SHP77 treated with DMSO at 0.1 percent for 48 hours (cell line): ENCODE data around the gene SLC24A3.

ENCODE experiments used
- DNase-seq: peaks from one replicate; lab custom pipeline; 2025; lab: John Stamatoyannopoulos, UW

Gene SLC24A3

DNA sequence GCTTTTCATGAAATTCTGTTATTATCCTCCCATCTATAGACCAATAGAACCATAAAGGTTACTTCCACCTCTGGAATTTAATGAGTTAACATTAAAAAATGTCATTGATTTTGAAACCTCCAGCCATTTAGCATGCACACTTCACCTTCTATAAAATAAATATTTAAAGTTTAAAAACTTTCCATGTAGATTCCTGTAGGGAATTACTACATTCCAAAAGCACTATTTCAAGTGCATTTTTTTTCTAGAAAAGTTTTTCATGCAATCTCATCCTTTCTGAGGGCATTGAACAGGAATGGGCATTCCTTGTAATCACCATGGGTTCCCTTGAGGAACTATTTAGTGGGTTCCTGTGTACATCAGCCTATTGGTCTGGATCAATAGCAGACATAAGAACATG is 291.8 kb downstream of the SLC24A3 start:
- DNase-seq, result no peak

DNA sequence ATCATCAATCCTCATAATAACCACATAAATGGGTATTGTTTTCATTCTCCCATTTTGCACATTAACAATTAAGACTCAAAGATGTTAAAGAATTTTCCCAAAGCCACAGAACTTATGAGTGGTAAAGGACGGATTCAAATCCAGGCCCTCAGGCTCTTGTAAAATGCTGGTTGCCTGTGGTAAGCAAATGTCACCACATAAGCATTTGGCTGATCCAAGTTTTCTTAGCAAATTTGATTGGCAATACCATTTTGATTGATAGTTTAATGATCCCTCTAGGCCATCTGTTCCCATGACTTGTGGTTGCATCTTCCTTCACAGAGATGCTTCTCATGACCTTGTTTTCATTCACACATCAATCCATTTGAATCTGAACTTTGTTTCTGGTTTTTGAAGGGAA is 293.6 kb downstream of the SLC24A3 start:
- no peak for DNase-seq

DNA sequence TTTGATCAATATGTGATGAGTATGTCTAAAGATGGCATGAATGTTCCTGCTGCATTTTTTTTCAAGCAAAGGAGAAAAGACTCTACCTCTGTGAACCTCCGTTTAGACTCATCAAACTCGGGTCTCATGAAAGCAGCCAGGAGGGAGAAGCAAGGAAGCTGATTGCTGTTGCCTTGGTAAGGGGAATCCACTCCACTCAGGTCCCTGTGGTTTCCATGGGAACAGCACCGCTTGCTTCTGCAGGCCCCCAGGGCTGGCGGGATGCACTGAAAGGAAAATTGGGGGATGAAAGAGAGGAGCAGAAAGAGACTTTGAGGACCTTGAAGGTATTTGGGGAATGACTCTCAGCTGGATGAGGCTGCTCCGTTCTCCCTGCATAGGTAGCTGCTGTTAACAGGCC is 296.0 kb downstream of the SLC24A3 start:
- DNase-seq, result no peak

DNA sequence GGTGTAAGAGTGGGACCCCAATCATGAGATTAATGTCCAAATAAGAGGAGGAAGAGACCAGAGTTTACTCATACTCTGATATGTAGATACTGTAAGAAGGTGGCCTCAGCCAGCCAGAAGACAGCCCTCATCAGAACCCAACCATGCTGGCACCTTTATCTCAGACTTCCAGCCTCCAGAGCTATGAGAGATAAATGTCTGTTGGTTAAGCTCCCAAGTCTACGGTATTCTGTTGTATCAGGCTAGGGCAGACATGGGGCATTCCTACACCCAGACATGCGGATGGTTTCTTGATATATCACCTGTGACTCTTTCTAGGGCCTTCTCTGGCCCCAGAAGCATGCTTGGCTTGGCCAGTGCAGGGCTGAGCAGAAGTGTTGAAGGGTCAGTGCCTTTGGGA is 298.2 kb downstream of the SLC24A3 start:
- no peak for DNase-seq

DNA sequence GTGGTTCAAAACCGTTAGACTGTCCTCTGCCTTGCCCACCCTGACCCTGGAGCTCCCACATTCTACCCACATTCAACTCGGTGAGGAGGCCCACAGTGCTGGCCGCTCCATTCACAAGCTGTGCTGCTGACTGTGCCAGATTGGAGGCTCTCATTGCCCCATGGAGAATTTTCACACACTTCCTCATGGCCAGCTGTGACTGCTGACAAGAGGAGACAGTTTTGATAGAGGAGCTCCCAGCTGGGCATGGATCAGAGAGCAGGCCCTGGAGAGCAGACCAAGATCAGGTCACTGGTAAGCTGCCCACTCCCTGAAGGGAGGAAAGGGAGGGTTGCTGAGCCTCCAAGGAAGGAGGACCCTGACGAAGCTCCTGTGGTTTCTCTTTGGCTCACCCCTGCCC is 299.5 kb downstream of the SLC24A3 start:
- no peak for DNase-seq

DNA sequence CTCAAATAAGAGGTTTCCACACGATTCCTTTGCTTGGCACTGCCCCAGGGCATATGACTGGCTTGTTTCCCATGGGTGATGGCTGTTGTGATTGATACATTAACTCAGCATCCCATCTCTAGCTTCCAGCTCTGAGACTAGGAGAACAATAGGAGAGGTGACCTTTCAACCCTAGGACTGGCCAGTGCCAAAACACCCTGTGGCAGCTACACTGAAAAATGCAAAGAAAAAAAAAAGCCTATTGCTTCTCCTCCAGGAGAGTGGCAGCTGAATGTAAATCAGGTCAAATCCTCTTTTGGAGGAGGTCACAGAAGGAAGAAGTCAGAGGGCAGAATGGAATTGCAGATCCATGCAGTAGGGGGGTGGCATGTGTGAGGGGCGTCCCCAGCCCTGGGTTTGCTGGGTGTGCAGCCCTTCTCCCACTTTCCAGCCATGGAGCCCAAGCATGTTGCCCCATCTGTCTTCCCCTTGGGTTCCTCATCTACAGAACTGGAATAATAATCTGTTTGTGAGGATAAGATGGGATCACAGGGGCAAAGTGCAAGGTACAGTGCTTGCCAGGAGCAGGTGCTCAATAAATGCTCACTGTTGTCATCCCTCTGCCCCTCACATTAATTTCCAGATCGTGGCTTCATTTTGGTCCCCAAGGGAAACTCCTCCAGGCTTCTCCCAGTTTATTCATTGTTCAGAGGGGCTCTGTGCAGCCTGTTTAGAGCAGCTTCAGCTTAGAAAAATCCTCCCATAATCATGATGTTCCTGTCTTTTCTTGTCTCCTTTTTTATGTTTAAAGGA is 300.6 kb downstream of the SLC24A3 start:
- no peak for DNase-seq

DNA sequence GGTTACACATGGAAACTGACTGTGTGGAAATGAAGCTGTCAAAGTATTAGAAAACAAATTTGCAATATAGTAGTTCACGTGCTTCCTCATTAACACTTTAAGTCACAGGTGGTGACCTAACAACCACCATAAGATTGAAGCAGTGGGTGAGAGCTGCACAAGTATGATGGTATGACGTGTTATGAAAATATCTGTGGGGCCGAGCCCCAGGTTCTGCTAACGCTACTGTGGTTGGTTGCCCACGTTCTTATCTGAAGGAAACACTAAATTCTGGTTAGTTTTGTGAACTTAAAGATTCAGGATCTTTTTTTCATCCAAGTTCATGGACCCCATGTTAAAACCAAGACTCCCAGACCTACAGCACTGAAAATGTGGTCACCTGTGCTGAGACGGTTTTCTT is 302.6 kb downstream of the SLC24A3 start:
- no peak for DNase-seq

DNA sequence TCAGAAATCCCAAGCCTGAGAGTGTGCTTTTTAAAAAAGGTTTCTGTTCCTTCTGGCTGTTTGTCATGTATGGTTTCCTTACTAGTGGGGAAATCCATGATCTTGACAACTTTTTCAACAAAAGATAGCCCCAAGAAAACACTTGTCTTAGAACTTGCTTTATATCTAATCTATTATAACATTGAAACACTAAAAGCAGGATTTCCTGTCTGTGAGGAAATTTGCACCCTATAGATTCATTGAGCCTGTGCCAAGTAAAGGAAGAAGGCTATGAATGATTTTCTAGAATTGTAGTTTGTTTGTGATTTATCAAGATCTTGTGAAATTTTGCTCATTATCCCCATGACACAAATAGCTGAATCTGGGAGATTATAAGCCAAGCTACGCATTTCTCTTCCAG is 307.0 kb downstream of the SLC24A3 start:
- DNase-seq, result no peak

DNA sequence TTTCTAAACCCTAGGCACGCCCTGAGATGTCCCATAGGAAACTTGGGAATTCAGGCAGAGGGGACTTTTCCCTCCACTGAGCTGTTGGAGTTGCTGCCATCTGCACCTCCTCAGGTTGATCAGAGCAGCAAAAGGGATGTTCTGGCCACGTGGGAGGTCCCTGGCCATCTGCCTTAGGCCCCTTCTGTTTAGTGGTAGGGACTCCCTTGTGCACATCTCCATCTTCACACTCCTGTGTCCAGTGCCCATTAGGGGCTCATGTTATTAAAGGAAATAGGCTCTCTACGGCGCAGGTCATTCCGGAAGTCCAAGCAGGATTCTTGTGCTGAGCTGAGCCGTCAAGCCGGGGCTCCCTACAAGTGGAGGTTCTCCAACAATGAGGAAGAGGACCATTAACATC is 307.8 kb downstream of the SLC24A3 start:
- no peak for DNase-seq

DNA sequence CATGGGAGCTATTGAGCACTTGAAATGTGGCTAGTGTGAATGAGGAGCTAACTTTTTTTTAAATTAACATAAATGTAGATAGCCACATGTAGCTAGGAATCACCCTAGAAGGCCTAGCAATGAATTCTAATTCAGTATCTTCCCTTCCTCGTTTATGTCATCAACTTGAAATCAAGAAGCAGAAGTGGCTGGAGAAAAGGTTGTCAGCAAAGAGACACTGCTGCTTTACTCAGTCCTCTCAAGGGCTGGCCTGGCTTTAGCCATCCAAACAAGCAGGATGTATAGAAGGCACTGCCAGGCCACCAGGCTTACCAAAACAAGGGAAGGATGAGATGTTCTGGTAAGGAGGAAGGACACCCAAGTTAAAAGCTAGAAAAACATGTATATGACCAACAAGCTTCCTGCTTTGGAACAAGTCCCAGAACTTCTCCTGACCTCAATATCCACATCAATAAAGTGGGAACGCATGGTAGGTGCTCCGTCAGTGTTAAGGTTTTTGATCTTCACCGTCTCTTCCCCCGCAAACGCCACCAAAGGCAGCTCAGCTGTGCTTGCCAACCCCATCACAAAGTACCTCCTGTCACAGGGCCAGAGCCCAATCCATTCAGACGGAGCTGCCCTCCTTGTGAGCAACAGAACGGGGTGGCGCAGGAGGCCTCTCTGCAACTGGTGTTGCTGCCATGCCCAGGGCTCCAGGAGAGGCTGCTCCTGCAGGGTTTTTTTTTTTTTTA is 309.8 kb downstream of the SLC24A3 start:
- DNase-seq, result no peak

DNA sequence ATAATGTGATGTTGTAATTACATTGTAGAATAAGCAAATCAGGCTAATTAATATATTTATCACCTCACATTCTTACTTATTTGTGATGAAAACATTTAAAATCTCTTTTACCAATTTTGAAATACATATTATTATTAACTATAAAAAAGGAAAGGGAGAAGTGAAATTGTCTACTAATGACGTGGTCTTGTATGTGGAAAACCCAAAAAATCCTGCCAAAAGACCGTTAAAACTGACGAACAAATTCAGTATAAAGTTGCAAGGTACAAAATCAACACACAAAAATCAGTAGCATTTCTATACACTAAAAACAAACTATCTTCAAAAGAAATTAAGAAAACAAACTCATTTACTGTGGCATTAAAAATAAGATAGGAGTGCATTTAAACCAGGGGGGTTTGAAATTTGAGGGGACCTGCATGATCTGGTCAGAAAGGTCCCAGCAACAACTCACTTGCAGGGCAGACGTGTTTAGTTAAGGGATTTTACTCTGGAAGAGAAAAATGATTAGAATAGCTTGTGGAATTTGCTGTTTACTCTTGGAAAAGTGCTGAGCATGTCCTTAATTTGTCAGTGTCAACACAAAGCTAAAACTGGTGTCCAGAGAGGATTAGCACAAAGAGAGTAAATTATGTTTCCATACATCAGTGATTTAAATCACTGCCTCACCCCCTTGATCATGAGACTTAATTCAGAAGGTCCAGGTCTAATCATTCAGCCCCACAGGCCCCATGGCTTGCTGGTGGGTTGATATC is 310.6 kb downstream of the SLC24A3 start:
- no peak for DNase-seq

DNA sequence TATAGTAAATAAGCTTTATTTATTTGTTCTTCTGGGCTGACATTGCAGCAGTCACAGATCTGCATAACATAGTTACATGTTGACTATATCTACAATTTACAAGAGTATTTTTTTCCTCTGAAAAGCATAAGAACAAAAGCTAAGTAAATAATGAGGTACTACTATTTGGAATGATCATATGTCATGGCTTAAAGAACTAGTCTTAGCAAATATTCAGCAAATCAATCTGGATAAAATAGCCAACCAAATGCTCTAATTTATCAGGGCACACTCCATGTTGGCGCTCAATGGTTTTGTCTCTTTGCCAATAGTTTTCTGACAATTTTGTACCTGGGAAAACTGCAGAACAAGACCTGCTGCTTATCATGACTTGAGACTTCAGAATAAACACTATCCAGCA is 312.2 kb downstream of the SLC24A3 start:
- DNase-seq, result no peak

DNA sequence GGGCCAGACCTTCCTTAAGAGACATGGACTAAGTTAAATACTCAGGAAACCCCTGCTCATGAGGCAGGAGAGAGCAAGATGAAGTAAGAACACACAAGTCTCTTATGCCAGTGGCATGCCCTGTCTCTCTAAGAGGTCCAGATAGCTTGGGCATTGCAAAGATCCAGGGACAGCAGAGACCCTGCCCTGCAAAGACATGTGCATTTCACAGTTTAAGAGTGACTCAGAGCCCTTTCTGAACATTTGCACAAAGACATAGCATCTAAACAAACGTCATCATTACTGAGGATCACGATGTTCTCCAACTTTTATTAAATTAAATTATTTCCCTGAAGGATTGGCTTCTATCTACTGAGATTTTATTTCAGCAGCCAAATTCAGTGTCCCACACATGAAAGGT is 315.1 kb downstream of the SLC24A3 start:
- no peak for DNase-seq

DNA sequence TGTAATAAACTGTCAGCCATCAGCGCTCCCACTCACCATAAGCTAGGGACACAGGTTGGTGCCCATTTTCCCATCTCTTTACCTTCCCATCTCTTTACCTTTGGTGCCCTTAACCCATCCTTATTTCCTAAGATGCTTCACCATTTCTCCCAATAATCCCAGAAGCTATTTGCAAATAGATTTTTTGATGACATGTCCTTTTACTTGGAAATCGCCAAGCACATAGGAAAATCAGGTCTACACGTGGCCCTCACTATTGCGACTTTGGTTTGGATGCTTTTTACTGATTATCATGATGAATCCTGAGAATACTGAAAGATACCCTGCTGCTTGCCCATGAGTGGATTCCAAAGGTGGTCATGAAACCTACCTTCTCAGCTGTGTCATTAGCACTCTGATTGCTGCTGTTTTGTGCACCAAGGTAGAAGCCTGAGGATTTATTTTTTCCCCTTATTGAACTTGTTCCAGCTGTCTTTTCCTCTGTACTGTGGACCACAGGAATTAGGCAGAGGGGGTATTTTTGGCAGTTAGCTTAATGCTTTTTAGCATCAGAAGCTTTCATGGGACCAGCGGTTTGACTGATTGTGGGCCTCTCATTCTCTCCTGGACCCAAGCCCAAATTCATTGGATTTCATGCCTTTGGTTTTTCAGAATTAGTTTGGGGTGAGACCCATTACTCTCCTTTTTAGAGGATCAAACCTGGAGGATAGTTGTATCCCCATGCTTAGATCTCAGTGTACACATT is 316.0 kb downstream of the SLC24A3 start:
- DNase-seq, result no peak

DNA sequence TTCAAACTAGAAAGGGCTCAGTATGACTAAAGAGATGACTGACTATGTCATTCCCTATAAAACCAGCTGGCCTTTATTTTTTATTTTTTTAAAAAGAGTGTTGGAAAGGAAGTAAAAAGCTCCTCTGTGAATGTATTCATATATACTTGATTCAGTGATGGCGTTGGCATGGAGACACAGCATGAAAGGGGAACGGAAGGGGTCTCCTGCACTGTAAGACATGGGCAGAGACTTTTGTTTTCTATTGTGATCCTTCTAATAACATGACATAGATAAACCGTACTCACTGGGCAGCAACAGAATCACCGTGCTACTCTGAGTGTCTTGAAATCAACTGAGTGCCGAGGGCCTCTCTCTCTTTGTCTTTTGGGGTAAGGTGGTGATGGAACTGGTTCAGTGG is 317.6 kb downstream of the SLC24A3 start:
- DNase-seq, result no peak

DNA sequence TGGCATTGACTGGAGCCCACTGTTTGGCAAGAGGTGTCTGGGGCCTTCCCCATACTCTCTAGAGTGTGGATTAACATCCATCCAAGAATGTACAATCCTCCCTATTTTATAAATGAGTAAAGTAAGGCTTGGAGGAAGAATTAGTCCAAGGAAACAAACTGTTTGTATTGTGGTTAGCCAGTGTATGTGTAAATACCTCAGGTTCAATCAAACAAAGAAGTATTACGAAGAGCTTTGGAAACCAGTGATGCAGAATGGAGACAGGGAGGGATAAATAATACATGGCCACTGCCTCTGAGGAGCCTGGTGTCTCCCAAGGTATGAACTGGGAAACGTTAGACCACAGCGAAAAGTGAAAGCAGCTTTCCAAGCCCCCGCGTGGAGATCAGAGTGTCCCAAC is 319.0 kb downstream of the SLC24A3 start:
- DNase-seq, result no peak

DNA sequence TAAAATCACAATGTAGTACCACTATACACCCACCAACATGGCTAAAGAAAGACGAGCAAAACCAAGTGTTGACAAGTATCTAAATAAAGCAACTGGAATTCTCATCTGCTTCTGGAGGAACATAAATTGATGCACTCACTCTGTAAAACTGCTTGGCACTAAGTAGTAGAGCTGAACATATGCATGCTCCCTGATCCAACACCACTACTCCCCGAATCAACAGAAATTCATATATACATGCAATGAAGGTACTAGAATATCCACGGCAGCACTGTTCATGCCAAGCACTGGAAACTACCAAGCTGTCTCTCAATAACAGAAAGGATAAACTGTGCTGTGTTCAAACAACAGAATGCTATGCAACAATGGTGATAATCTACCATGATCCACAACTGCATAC is 326.1 kb downstream of the SLC24A3 start:
- DNase-seq, result no peak

DNA sequence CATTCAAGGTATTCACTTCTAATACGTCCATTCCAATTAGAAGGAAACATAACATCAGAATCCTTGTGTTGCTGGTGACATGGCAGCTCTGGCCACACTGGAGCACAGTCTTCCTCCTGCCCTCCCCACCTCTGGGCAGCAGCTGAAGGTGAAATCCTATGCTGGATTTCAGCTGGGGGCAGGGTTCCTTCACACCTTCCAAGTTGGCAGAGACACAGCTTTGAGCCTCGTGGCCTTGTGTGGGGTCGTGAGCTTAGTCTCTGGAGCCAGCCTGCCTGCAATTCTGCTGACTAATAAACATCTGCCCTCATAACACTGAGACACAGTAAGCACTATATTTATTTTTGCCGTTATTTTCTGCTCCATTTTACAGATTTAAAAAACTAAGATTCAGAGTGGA is 326.7 kb downstream of the SLC24A3 start:
- DNase-seq, result no peak

DNA sequence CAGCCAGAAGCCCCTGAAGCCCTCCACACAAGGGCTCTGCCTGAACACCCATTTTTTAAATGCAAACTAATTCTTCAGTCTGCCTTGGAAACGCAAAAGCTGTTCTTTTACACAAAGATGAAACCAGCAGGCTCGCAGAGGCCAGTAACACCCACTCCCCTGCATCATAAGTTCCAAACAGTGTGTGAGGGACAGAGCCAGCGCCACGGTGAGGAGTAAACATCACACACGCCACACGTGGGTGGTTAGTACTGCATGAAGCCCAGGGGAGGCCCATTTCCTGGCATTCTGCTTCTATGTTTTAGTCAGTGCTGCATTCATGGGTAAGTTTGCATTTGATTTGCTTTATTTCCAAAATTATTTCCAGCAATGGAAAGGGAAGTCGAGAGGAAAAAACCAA is 327.9 kb downstream of the SLC24A3 start:
- no peak for DNase-seq

DNA sequence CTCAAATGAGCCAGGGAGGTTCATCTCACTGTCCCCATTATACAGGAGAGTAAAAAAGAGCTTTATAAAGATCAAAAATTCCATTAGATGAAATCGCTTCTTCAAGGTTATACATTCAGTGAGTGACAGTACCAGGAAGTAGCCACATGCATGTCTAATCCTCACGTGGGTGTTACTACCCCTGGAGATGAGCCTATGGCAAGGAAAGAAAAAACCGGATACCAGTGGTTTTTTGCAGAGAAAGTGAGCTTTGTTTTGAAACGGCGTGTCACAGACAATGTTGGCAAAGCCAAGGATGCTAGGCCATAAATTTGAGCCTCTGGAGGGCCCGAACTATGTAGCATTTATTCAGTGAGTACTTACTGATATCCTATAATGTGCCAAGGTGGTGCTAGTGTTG is 330.7 kb downstream of the SLC24A3 start:
- no peak for DNase-seq

DNA sequence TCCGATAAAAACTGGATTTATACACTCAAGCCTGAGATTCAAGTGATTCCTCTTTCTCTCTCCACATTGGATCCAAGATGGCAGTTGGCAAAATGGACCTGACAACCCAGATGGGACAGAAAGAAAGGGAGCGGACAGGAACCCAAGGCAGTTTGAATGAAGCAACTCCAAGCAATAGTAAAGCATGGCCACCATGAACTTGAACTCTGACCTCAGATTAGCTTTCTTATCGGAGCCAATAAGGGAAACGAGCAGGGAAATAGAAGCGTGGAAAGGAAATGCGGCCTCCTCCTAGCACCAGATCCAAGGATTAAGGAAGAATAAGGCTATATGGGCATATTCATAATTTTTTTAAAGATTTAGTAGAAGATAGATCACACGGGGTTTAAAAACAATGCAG is 332.2 kb downstream of the SLC24A3 start:
- no peak for DNase-seq

DNA sequence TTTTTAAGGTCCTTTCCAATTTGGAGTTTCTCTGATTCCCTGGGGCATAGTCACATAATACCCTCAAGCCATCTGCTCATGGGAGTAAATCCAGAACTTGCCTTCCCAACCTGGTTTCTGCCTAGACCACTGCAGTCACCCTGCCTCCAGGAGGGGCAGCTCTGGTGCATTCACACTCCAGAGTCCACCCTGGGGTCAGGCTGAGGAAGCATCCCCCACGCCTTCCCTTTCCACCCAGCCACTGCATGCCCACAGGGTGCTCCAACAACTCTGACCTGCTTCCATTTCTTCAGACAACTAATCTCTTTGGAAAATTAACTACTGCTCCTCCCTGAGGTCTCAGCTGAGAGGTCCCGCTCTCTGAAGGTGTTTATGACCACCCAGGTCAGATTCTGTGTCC is 334.2 kb downstream of the SLC24A3 start:
- no peak for DNase-seq
